PC-9 (cell line): ENCODE measurements around the gene SYTL2. TPM values are rescaled to one million over a fixed set of nuclear protein-coding genes. Genes with fewer than 3 reads are reported as not detected.

Experiments
- BruUV-seq: library from RNA; stranded (reverse); fragments of 400-500 nt; replicated peaks from 2 replicates; lab custom pipeline; 2021; lab: Mats Ljungman, UMichigan
- CTCF ChIA-PET: fragments of 300-600 bp; sonication (Branson Sonifier 250); formaldehyde crosslinking; loops from one replicate; lab custom pipeline; 2022; ENCODE audit warnings: antibody characterized with exemption; lab: Charles Lee
- POLR2A ChIA-PET: fragments of 300-600 bp; sonication (Branson Sonifier 250); formaldehyde crosslinking; loops from one replicate; lab custom pipeline; 2022; ENCODE audit warnings: antibody characterized with exemption; ENCODE audit not compliant: unreplicated experiment; lab: Charles Lee
- DNase-seq, 2 experiments: peaks; one replicate each; pipeline versions ENCODE4 v3.0.0 to v3.0.0-alpha.2; 2015 to 2022; ENCODE audit warnings: mixed read lengths in 1 of 2
- H2AFZ ChIP-seq: fragments of 200-600 bp; sonication (generic); 2 replicates; pipeline ENCODE4 v1.8.1; 2017; ENCODE audit warnings: antibody characterized with exemption
- H3F3A ChIP-seq: fragments of 200-600 bp; sonication (generic); 2 replicates; pipeline ENCODE4 v1.8.1; 2017; ENCODE audit warnings: antibody characterized with exemption, mild to moderate bottlenecking, low read depth; ENCODE audit not compliant: insufficient read depth
- H3K27ac ChIP-seq: fragments of 200-600 bp; sonication (generic); 2 replicates; pipeline ENCODE4 v1.6.1; 2016; ENCODE audit warnings: mixed run types
- H3K27me3 ChIP-seq: fragments of 200-600 bp; sonication (generic); 2 replicates; pipeline ENCODE4 v1.6.1; 2016; ENCODE audit warnings: low read depth, mixed run types; ENCODE audit not compliant: insufficient read depth
- H3K36me3 ChIP-seq: fragments of 200-600 bp; sonication (generic); 2 replicates; pipeline ENCODE4 v1.6.1; 2016; ENCODE audit warnings: low read depth, mixed run types
- H3K4me1 ChIP-seq: fragments of 200-600 bp; sonication (generic); replicated peaks from 2 replicates; pipeline ENCODE4 v1.6.1; 2016; ENCODE audit warnings: mixed run types; ENCODE audit not compliant: insufficient read depth
- H3K4me2 ChIP-seq: fragments of 200-600 bp; sonication (generic); 2 replicates; pipeline ENCODE4 v1.6.1; 2017; ENCODE audit warnings: mixed run types
- H3K4me3 ChIP-seq: fragments of 200-600 bp; sonication (generic); 2 replicates; pipeline ENCODE4 v1.6.1; 2016; ENCODE audit warnings: mixed run types
- H3K79me2 ChIP-seq: fragments of 200-600 bp; sonication (generic); 2 replicates; pipeline ENCODE4 v1.6.1; 2017; ENCODE audit warnings: low read depth, mixed run types
- H3K9me2 ChIP-seq: fragments of 200-600 bp; sonication (generic); 2 replicates; pipeline ENCODE4 v1.8.1; 2017; ENCODE audit warnings: mild to moderate bottlenecking; ENCODE audit not compliant: insufficient read depth
- H3K9me3 ChIP-seq: fragments of 200-600 bp; sonication (generic); 2 replicates; pipeline ENCODE4 v1.8.1; 2016; ENCODE audit warnings: low read depth; ENCODE audit not compliant: insufficient read depth
- H4K20me1 ChIP-seq: fragments of 200-600 bp; sonication (generic); 2 replicates; pipeline ENCODE4 v1.8.1; 2017; ENCODE audit not compliant: insufficient read depth
- CTCF ChIP-seq: fragments of 200-600 bp; sonication (generic); conservative IDR thresholded peaks from 2 replicates; pipeline ENCODE4 v1.6.1; 2017; ENCODE audit warnings: mixed run types, antibody characterized with exemption, mild to moderate bottlenecking, moderate library complexity
- EZH2 ChIP-seq: fragments of 200-600 bp; sonication (generic); IDR thresholded peaks from 2 replicates; pipeline ENCODE4 v1.8.0; 2017; ENCODE audit warnings: antibody characterized with exemption, low read depth
- intact Hi-C: fragments of 100-400 bp; cut with micrococcal nuclease; formaldehyde crosslinking; loops from one replicate; pipeline ENCODE4 v1.10.0; 2022; ENCODE audit not compliant: unreplicated experiment
- total RNA-seq: library from RNA; stranded (reverse); gene quantifications from 2 replicates; pipeline ENCODE4 v1.2.3, GENCODE V29; 2021

The SYTL2 gene
- total RNA-seq, 1 experiment from 2014 or later: 13.3 TPM

GRCh38 chr11:85726381-85726780 lies 84.6 kb downstream of the SYTL2 start:
- no peak for DNase-seq
- peak overlapping the region; percentile 42 for H3K27ac ChIP-seq
- ChIA-PET POLR2A (no interaction called here), CTCF (no interaction called here)
- H2AFZ ChIP-seq: no peak overlapping the region
- no peaks in the 10 kb centered on the region for H3K79me2 ChIP-seq
- peaks cover 30% of the 10 kb centered on the region for H3K36me3 ChIP-seq
- intact Hi-C loops: no loop called here
- H4K20me1 ChIP-seq: no peaks in the 10 kb centered on the region
- H3K4me3 ChIP-seq: 0 out of 2 replicates have a peak overlapping the region, but pooled peaks have one; percentile 17
- TF ChIP-seq EZH2 (no peak), CTCF (no peak)
- H3K9me3 ChIP-seq: peaks cover 41% of the 10 kb centered on the region
- no peaks in the 10 kb centered on the region for H3K9me2 ChIP-seq
- H3K4me1 ChIP-seq: peaks cover 31% of the 10 kb centered on the region
- no peaks in the 10 kb centered on the region for H3K27me3 ChIP-seq
- H3K4me2 ChIP-seq: 0 out of 2 replicates have a peak overlapping the region, but pooled peaks have one; percentile 5
- no TSS peak for BruUV-seq
- peaks cover 24% of the 10 kb centered on the region for H3F3A ChIP-seq

GRCh38 chr11:85725510-85726258 lies 85.3 kb downstream of the SYTL2 start:
- no peaks in the 10 kb centered on the region for H4K20me1 ChIP-seq
- no peaks in the 10 kb centered on the region for H3K9me2 ChIP-seq
- BruUV-seq: no TSS peak
- H3K27me3 ChIP-seq: no peaks in the 10 kb centered on the region
- no peaks in the 10 kb centered on the region for H3K79me2 ChIP-seq
- CTCF ChIA-PET: no interaction called here
- H3K9me3 ChIP-seq: peaks cover 41% of the 10 kb centered on the region
- H3F3A ChIP-seq: peaks cover 24% of the 10 kb centered on the region
- peak overlapping the region; percentile 17; the same call in 1 of the 2 replicates for H3K4me3 ChIP-seq
- DNase-seq: peak in 1 of 2 experiments; percentile 87
- peaks cover 30% of the 10 kb centered on the region for H3K36me3 ChIP-seq
- no peak for TF ChIP-seq CTCF
- TF ChIP-seq EZH2: no peak
- H2AFZ ChIP-seq: no peak overlapping the region
- intact Hi-C loops: no loop called here
- H3K4me2 ChIP-seq: 0 out of 2 replicates have a peak overlapping the region, but pooled peaks have one; percentile 5
- POLR2A ChIA-PET: no interaction called here
- peaks cover 31% of the 10 kb centered on the region for H3K4me1 ChIP-seq
- H3K27ac ChIP-seq: peak overlapping the region; percentile 42

- intact Hi-C loops: loop anchor here (5.0 kb wide), 1 partner anchor 117 kb away; no protein-coding TSS in a partner anchor
- H3K79me2 ChIP-seq: no peaks in the 10 kb centered on the region
- H4K20me1 ChIP-seq: no peaks in the 10 kb centered on the region
- POLR2A ChIA-PET: no interaction called here
- no peak overlapping the region for H2AFZ ChIP-seq
- H3K27me3 ChIP-seq: no peaks in the 10 kb centered on the region
- peaks cover 30% of the 10 kb centered on the region for H3K36me3 ChIP-seq
- DNase-seq: no peak
- H3K9me2 ChIP-seq: no peaks in the 10 kb centered on the region
- no peak for TF ChIP-seq EZH2
- no peak for TF ChIP-seq CTCF
- H3K4me1 ChIP-seq: peaks cover 32% of the 10 kb centered on the region
- no peak overlapping the region for H3K27ac ChIP-seq
- H3K4me3 ChIP-seq: no peak overlapping the region
- CTCF ChIA-PET: no interaction called here
- peaks cover 41% of the 10 kb centered on the region for H3K9me3 ChIP-seq
- peaks cover 27% of the 10 kb centered on the region for H3F3A ChIP-seq
- no peak overlapping the region for H3K4me2 ChIP-seq
- BruUV-seq: no TSS peak
These were observed 86.0 kb downstream of the SYTL2 start for GRCh38 chr11:85724748-85725465.
